Airway epithelial cell (primary cell): Measurements from ENCODE around the gene OR2A42. TPM values are rescaled to one million over a fixed set of nuclear protein-coding genes. Genes with fewer than 3 reads are reported as not detected.

ENCODE experiments used
- total RNA-seq: library from RNA; depleted of rRNA; stranded (reverse); fragments of >200 nt; gene quantifications from 2 replicates; pipeline ENCODE4 v1.2.3, GENCODE V29; 2015

Gene OR2A42
- not detected in 2 replicates for total RNA-seq

GRCh38 chr7:144239365-144239764 is at the start of gene OR2A42:
TSS of gene OR2A42 (minus strand) at chr7:144239605. CDS start at chr7:144232843, 6,762 bp downstream.

GRCh38 chr7:144269188-144269587 is 29.8 kb upstream of the OR2A42 start, which contains the start of gene CTAGE8:
TSS of gene CTAGE8 (minus strand) at chr7:144269288. CDS start at chr7:144269250, 38 bp downstream.

GRCh38 chr7:144264692-144265091 is 25.3 kb upstream of the OR2A42 start, which contains the start of gene OR2A7:
TSS of gene OR2A7 (minus strand) at chr7:144264792. CDS start at chr7:144259628, 5,164 bp downstream.

GRCh38 chr7:144195212-144195872 is 44.1 kb downstream of the OR2A42 start, which contains the start of gene ARHGEF35:
TSS of gene ARHGEF35 (minus strand) at chr7:144195833. CDS start at chr7:144188383, 7,450 bp downstream.

GRCh38 chr7:144183166-144183565 is 56.2 kb downstream of the OR2A42 start, which contains the start of gene CTAGE4:
TSS of gene CTAGE4 (plus strand) at chr7:144183466. CDS start at chr7:144183504, 38 bp downstream.

Other genes starting within 250 kb of the OR2A42 start
- not detected in 2 replicates for gene OR6B1, start 239.3 kb downstream of the OR2A42 start, total RNA-seq
- gene OR2A5, start 190.7 kb downstream of the OR2A42 start, total RNA-seq: not detected in 2 replicates
- not detected in 2 replicates for gene OR2A25, start 169.8 kb downstream of the OR2A42 start, total RNA-seq
- not detected in 2 replicates for gene OR2A12, start 153.3 kb downstream of the OR2A42 start, total RNA-seq
- gene OR2A2, start 130.0 kb downstream of the OR2A42 start, total RNA-seq: not detected in 2 replicates
- gene OR2A14, start 116.4 kb downstream of the OR2A42 start, total RNA-seq: not detected in 2 replicates
- gene CTAGE4, start 56.1 kb downstream of the OR2A42 start, total RNA-seq: 1.4 and 1.5 TPM in 2 replicates
- 4.0 and 7.8 TPM in 2 replicates for gene ARHGEF35, start 43.8 kb downstream of the OR2A42 start, total RNA-seq
- 2.5 and 2.7 TPM in 2 replicates for gene OR2A7, start 25.2 kb upstream of the OR2A42 start, total RNA-seq
- gene CTAGE8, start 29.7 kb upstream of the OR2A42 start, total RNA-seq: 0.51 and 1.1 TPM in 2 replicates
- not detected in 2 replicates for gene OR2A1, start 72.8 kb upstream of the OR2A42 start, total RNA-seq
- gene ARHGEF5, start 115.8 kb upstream of the OR2A42 start, total RNA-seq: 34.1 and 40.6 TPM in 2 replicates
- not detected in 2 replicates for gene NOBOX, start 164.1 kb upstream of the OR2A42 start, total RNA-seq